Glomerular endothelial cell (primary cell): ENCODE measurements around the gene ARAP2. TPM values are rescaled to one million over a fixed set of nuclear protein-coding genes. Genes with fewer than 3 reads are reported as not detected.

Source experiments
- DNase-seq: peaks from one replicate; pipeline ENCODE4 v3.0.0-alpha.2; 2011; ENCODE audit warnings: low read depth, low spot score; ENCODE audit errors: extremely low read depth
- total RNA-seq: library from RNA; depleted of rRNA; stranded (reverse); fragments of >200 nt; gene quantifications from 2 replicates; pipeline ENCODE4 v1.2.3, GENCODE V29; 2015

ARAP2 gene
- total RNA-seq, 1 donor from 2014 or later: 1.4 TPM

- no peak for DNase-seq
Measured at GRCh38 chr4:36138220-36138619, 106.1 kb downstream of the ARAP2 start.

GRCh38 chr4:36137336-36137735, 107.0 kb downstream of the ARAP2 start:
- no peak for DNase-seq

- no peak for DNase-seq
Measured at GRCh38 chr4:36133658-36134057, 110.7 kb downstream of the ARAP2 start.

GRCh38 chr4:36133086-36133485, 111.2 kb downstream of the ARAP2 start:
- no peak for DNase-seq

- no peak for DNase-seq
Measured at GRCh38 chr4:36130641-36131040, 113.7 kb downstream of the ARAP2 start.

- DNase-seq: no peak
Measured at GRCh38 chr4:36128689-36129088, 115.6 kb downstream of the ARAP2 start.

- DNase-seq: no peak
Measured at GRCh38 chr4:36123906-36124305, 120.4 kb downstream of the ARAP2 start.

- no peak for DNase-seq
Measured at GRCh38 chr4:36115312-36115711, 129.0 kb downstream of the ARAP2 start.

- no peak for DNase-seq
Measured at GRCh38 chr4:36111172-36111571, 133.1 kb downstream of the ARAP2 start.

- DNase-seq: no peak
Measured at GRCh38 chr4:36099509-36099908, 144.8 kb downstream of the ARAP2 start.

- DNase-seq: no peak
Measured at GRCh38 chr4:36094995-36095394, 149.3 kb downstream of the ARAP2 start.

GRCh38 chr4:36091997-36092396, 152.3 kb downstream of the ARAP2 start:
- no peak for DNase-seq

- DNase-seq: no peak
Measured at GRCh38 chr4:36088542-36088941, 155.8 kb downstream of the ARAP2 start.

GRCh38 chr4:36086261-36086786, 158.0 kb downstream of the ARAP2 start:
- no peak for DNase-seq

GRCh38 chr4:36082817-36083216, 161.5 kb downstream of the ARAP2 start:
- no peak for DNase-seq

- no peak for DNase-seq
Measured at GRCh38 chr4:36081185-36081584, 163.1 kb downstream of the ARAP2 start.

- DNase-seq: no peak
Measured at GRCh38 chr4:36079666-36080065, 164.6 kb downstream of the ARAP2 start.

GRCh38 chr4:36078319-36078718, 166.0 kb downstream of the ARAP2 start:
- DNase-seq: no peak

- DNase-seq: no peak
Measured at GRCh38 chr4:36072529-36072928, 171.8 kb downstream of the ARAP2 start.

GRCh38 chr4:36067116-36067515, 177.2 kb downstream of the ARAP2 start:
- no peak for DNase-seq

GRCh38 chr4:36065274-36065871, 178.9 kb downstream of the ARAP2 start:
- DNase-seq: no peak

GRCh38 chr4:36064117-36064516, 180.2 kb downstream of the ARAP2 start:
- no peak for DNase-seq

GRCh38 chr4:36056136-36056535, 188.2 kb downstream of the ARAP2 start:
- no peak for DNase-seq
